Fibroblast of skin of scalp (primary cell): ENCODE measurements around the gene ECE1.
A peak's percentile ranks its signal among the peaks of the same experiment; 100 is the strongest.
"Not testable (repeated sequence)": the region's sequence is repeated elsewhere in the genome, so short reads cannot be mapped to it uniquely, and the experiment has no call there.

ENCODE experiments used
- DNase-seq: peaks from one replicate; pipeline ENCODE4 v3.0.0-alpha.2; 2013

ECE1 gene

DNA sequence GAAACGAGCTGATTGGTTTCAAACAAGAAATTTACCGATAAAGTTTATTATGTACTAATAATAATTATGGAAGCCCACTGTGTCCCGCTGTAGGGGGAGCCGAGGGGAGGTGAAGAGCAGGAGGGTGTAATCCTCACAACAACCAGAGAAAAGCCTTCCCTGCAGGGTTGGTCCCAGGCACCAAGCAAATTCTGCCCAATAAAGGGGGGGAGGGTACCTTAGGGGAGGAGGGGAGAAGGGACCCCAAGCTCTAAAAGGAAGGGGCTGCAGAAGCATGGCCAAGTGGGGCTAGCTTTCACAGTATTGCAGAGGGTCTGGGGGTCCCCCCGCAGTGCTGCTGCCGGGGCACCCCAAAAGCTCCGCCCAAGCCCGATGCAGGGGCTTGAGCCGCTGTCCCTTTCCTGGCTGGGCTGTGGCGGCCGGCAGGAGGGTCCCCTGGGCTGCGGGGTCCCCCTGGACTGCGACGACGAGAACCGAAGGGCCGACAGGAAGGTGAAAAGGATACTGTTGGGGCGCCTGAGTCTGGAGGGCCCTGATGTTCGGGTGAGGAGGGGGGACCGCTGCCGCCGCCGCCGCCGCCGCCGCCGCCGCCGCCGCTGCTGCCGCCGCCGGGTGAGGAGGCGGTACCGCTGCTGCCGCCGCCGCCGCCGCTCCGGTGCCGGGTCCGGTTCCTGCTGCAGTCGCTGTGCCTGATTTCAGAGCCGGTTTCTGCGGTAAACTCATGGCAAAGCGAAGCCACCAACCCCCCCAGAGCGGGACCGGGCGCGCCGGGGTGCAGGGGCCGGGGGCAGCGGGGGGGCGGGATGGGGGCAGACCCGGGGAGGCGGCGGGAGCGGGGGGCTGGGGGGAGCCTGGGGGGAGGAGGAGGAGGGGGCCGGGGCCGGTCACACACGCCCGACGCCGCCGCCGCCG lies 114.3 kb downstream of the ECE1 start:
- peak; percentile 29 for DNase-seq

DNA sequence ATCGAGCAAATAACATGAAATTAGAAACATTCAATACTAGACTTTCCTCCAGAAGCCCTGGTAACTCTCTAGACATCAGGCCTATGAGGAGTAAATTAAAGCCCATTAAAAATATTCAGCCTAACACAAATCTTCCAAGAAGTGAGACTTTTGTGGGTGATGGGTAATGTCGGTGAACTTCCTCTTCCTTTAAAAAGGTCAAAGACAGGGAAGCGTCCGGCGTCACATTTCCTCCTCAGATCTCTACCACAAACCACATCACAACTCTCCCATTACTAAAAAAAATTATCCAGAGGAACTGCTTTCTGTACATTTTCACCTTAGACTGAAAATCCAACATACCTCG lies 115.0 kb downstream of the ECE1 start:
- peak; percentile 24 for DNase-seq

DNA sequence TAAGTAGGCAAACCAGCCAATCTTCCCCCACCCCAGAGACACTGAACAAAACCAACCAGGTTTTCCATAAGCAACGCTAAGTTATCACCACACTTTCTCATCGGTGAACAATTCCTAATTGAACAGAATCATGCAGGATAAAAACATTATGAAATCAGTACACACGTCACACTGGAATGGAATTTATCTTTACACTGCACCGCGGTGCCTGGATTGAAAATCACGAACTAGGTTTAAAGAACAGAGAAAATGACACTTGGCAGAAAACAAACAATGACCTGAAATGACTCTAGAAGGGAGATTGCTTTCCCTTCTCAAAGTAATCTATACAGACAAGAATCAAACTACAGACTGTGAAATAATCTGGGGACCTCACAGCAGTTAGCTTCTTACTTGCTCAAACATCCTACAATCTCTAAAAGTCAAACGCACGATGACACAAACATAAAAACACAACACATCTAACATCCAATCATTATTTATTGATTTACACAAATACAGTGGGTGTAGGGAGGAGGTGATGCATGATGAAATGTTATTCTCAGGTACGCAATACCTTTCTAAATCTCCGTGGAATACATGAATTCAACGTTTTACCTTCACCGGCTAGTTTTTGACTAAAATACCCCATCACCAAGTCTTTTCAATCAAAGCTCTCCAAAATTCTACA lies 115.5 kb downstream of the ECE1 start:
- DNase-seq: peak; percentile 62

DNA sequence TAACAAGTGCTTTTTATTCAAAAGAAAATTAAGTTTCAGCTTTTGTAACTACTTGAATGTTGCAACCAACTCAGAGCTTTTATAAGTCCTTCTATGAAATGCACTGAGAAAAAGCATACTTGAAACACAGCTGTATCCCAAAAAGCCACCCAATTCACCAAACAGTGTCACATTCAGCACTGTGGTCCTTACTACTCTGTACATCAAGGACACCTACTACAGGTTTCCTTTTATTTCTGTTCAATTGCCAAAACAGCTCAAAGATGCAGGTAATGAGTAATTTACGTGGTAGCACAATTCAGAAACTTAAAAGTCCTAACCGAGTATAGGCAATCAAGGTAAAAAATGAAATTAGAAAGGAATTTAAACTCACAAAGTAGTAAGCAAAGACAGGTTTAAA lies 116.0 kb downstream of the ECE1 start:
- DNase-seq: no peak

DNA sequence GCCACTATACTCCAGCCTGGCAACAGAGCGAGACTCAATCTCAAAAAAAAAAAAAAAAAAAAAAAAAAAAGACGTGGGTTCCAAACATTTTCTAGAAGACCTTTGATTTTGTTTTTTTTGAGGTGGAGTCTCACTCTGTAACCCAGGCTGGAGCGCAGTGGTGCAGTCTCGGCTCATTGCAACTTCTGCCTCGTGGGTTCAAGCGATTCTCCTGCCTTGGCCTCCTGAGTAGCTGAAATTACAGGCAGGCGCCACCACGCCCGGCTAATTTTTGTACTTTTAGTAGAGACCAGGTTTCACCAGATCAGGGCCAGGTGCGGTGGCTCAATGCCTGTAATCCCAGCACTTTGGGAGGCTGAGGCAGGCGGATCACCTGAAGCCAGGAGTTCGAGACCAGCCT lies 117.2 kb downstream of the ECE1 start:
- not testable (repeated sequence) for DNase-seq

DNA sequence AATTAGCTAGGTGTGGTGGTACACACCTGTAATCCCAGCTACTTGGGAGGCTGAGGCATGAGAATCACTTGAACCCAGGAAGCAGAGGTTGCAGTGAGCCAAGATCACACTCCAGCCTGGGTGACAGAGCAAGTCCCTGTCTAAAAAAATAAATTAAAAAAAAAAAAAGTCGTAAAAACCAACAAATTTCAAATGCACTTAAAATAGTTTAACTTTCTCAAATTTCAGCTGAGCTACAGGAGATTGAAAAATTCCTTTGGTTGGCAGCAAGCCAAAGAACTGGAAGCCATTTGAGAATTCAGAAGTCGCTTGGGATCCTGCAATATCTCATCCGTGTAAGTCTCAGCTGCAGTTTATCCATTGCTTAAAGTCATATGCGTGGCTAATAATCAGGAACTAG lies 119.4 kb downstream of the ECE1 start:
- DNase-seq: peak; percentile 80

DNA sequence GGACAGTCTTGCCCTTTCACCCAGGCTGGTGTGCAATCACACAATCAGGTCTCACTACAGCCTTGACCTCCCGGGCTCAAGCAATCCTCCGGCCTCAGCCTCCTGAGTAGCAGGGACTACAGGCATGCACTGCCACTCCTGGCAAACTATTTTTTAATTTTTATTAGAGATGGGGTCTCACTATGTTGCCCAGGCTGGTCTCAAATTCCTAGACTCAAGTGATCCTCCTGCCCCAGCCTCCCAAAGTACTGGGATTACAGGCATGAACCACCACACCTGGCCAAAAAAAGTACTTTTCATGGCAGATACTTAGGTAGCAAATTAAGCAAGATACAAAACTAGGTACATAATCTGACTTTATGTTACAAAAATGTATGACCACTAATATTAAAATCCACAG lies 121.8 kb downstream of the ECE1 start:
- no peak for DNase-seq
